Adrenal gland (tissue), 12 donors: Measurements from ENCODE around the gene LBX2. TPM values are rescaled to one million over a fixed set of nuclear protein-coding genes. Genes with fewer than 3 reads are reported as not detected.

ENCODE experiments used
- DNase-seq, 7 donors: peaks; one replicate each; pipeline ENCODE4 v3.0.0-alpha.2; 2019 to 2020
- H3K27ac ChIP-seq, 5 donors: fragments of 200-600 bp; sonication (generic) in 4 of 5; 1 replicate in 3 of 5; 2 replicates in 2 of 5; pipeline versions ENCODE4 v1.5.1 to v1.8.0; 2016 to 2020; ENCODE audit warnings: mild to moderate bottlenecking in 1 of 5
- H3K27me3 ChIP-seq: fragments of 200-600 bp; 2 replicates; pipeline ENCODE4 v1.8.0; 2021
- H3K36me3 ChIP-seq, 2 donors: fragments of 200-600 bp; replicated peaks in 1 of 2; 1 replicate in 1 of 2; 2 replicates in 1 of 2; pipeline versions ENCODE4 v1.5.1 to v1.8.0; 2018 to 2022
- H3K4me1 ChIP-seq, 2 donors: fragments of 200-600 bp; replicated peaks in 1 of 2; 1 replicate in 1 of 2; 2 replicates in 1 of 2; pipeline versions ENCODE4 v1.5.1 to v1.8.0; 2018 to 2021
- H3K4me3 ChIP-seq, 4 donors: fragments of 200-600 bp; sonication (generic) in 3 of 4; one replicate each; pipeline ENCODE4 v1.5.1; 2016 to 2018
- H3K9me3 ChIP-seq, 3 donors: fragments of 200-600 bp; sonication (generic) in 1 of 3; replicated peaks in 1 of 3; 1 replicate in 2 of 3; 2 replicates in 1 of 3; pipeline versions ENCODE4 v1.5.1 to v1.8.0; 2016 to 2021
- CTCF ChIP-seq, 6 experiments: fragments of 450-650 bp in 4 of 6; fragments of 200-600 bp in 2 of 6; sonication (generic) in 1 of 6; IDR thresholded peaks; 1 replicate in 5 of 6; 2 replicates in 1 of 6; pipeline versions ENCODE4 v1.5.1 to v1.8.0; 2016 to 2021; ENCODE audit warnings: antibody characterized with exemption in 6 of 6, mild to moderate bottlenecking in 2 of 6, moderate library complexity in 1 of 6
- POLR2A ChIP-seq, 2 donors: fragments of 450-650 bp; IDR thresholded peaks; one replicate each; pipeline ENCODE4 v1.6.1; 2017; ENCODE audit warnings: antibody characterized with exemption in 2 of 2, mild to moderate bottlenecking in 2 of 2, moderate library complexity in 1 of 2
- WGBS, 4 donors: extraction: QIAGEN DNeasy Blood & Tissue Kit in 2 of 4; methylation state at CpG; one replicate each; pipeline versions ENCODE4 v1.1.5 to v1.1.7; 2013 to 2017; 5-methylcytosine and 5-hydroxymethylcytosine counted together
- intact Hi-C, 2 donors: fragments of 100-400 bp; cut with DNase I; formaldehyde crosslinking; loops; one replicate each; pipeline versions ENCODE4 v1.14.1 to v1.15.0; 2022 to 2023
- polyA plus RNA-seq, 3 donors: library from polyadenylated mRNA; stranded (reverse); fragments of 200-250 nt in 2 of 3; fragments of 350-450 nt in 1 of 3; fragmentation: Illumina TruSeq in 1 of 3; extraction: RNeasy Lipid Tissue Mini Kit (QIAGEN cat#74804) in 1 of 3; gene quantifications; one replicate each; pipeline ENCODE4 v1.2.3, GENCODE V29; 2013 to 2014
- total RNA-seq, 9 donors: library from RNA; depleted of rRNA in 4 of 9; stranded (reverse); fragments of >200 nt in 4 of 9; fragments of 120-200 nt in 1 of 9; fragmentation: NEBNext Ultra II Directional in 1 of 9; extraction: Animal tissue kit (Norgen Biotek cat#: 25700) in 1 of 9; gene quantifications; one replicate each; pipeline versions ENCODE4 v1.1.0 to v1.2.4, GENCODE V29; 2013 to 2023
- donor health status: healthy with polysubstance abuse.
- donor health status: Bipolar disorder and iron deficiency.
- donor health status: DM: yes; HTN: yes; CAD: no.
- donor health status: DM: no; HTN: no; CAD: no.
- donor health status: DM: no; HTN: no; CAD: no.
- donor health status: DM: yes; HTN: yes; CAD: no.

Gene LBX2
- total and polyA plus RNA-seq, 12 donors, result 0.18 to 2.0 (median 0.71) TPM; not detected in 2

DNA sequence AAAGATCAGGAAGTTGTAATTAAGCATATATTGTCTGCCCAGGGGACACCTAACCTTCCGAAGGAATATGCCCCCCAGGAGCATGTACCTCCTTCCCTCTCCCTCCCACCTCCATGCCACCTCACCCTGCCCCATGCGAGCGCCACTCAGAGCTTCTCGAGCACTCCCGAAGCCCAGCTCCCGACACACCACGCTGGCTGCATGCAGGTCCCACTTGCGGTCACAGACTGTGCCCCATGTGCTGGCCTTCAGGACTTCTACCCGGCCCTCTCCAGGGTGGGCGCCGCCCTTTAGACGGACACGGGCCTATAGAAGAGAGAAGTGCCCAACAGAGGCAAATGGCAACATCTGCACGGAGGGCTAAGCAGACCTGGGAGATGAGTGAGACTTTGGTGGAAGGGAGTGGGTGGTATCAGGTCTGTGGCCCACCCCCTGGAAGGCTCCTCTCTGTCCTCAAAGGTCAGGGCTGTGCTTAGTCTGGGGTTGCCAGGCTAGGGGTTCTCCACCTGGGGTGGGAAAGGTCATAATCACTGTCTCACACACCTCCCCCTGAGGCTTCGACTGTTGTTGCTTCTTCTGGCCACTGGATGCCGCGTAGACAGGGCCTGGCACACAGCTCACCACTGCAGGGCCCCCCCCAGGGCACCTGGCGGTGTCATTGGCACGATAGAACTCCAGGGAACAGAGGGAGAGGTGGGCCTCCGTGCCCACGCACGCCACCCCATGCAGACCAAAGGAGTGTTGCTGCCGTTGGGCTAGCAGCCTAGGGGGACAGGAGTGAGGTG, 37.0 kb upstream of the LBX2 start:
- intact Hi-C loops, result no loop called here

GRCh38 chr2:74535440-74535965, 36.1 kb upstream of the LBX2 start:
- Histone ChIP-seq H3K27me3 (no peaks in the 10 kb centered on the region), H3K9me3 (no peaks in the 10 kb centered on the region), H3K36me3 (peaks cover 0 to 13% of the 10 kb centered on the region in 2 donors), H3K27ac (no peak overlapping the region), H3K4me1 (peaks cover 0 to 7% of the 10 kb centered on the region in 2 donors), H3K4me3 (no peak overlapping the region)
- TF ChIP-seq CTCF (IDR thresholded peaks at IDR 0.05) (no peak), POLR2A (IDR thresholded peaks at IDR 0.05) (no peak)
- DNase-seq, result no peak
- intact Hi-C loops, result no loop called here
- WGBS, 4 donors, result 85 to 97% (median 89%) methylated on average over 6 to 10 of the region's 10 CpGs

More for the DNA sequence above, 37.0 kb upstream of the LBX2 start:
- H3K4me3 ChIP-seq, result no peak overlapping the region
- H3K27ac ChIP-seq, result no peak overlapping the region
- no peak for TF ChIP-seq CTCF (IDR thresholded peaks at IDR 0.05)
- no peak for TF ChIP-seq POLR2A (IDR thresholded peaks at IDR 0.05)
- no peak for DNase-seq
- peaks cover 0 to 13% of the 10 kb centered on the region in 2 donors for H3K36me3 ChIP-seq
- 84 to 89% (median 86%) methylated on average over 15 to 23 of the region's 23 CpGs for WGBS, 4 donors
- no peaks in the 10 kb centered on the region for H3K9me3 ChIP-seq
- no peaks in the 10 kb centered on the region for H3K27me3 ChIP-seq
- H3K4me1 ChIP-seq, result no peaks in the 10 kb centered on the region

DNA sequence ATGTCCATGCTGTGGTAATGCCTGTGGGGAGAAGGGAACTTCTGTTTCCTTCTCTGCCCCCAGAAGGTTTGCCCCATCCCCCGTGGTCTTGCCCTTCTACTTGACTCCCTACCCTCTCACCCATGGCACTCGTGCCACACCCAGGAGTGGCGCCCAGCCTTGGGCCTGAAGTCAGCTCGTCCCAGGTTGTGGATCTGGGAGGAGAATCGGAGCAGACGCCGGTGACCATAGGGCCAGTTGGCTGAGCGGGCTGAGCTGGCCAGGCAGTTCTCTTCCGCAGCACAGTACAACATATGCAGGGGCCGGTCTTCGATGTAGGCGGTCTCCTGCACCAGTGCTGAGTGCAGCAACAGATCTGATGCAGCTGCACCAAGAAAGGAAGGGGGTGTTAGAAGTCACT, 35.0 kb upstream of the LBX2 start:
- no peak for TF ChIP-seq POLR2A (IDR thresholded peaks at IDR 0.05)
- no peak for TF ChIP-seq CTCF (IDR thresholded peaks at IDR 0.05)
- peaks cover 0 to 13% of the 10 kb centered on the region in 2 donors for H3K36me3 ChIP-seq
- 83 to 97% (median 85%) methylated on average over 4 to 12 of the region's 12 CpGs for WGBS, 4 donors
- intact Hi-C loops, result no loop called here
- H3K9me3 ChIP-seq, result no peaks in the 10 kb centered on the region
- H3K4me3 ChIP-seq, result no peak overlapping the region
- no peak overlapping the region for H3K27ac ChIP-seq
- DNase-seq, result no peak
- peaks cover 0 to 7% of the 10 kb centered on the region in 2 donors for H3K4me1 ChIP-seq
- H3K27me3 ChIP-seq, result no peaks in the 10 kb centered on the region

DNA sequence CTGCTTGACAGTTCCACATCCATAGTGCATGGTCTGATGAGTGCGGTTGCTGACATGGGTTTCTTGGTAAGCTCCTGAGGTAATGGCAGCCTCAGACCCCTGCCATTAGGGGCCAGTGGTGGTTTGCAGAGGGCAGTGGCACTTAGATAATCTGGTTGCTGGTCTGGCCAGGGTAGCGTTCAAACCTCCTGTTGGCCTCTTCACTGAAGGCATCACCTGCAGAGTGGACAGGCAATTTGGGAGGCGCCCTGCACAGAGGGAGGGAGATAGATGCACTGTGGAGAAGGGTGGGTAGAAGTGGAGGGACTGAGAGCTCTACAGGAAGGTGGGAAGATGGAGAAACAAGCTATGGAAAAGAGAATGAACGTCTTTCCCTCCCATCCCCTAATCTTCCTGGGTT, 34.1 kb upstream of the LBX2 start:
- Histone ChIP-seq H3K27me3 (no peaks in the 10 kb centered on the region), H3K4me1 (peaks cover 6 to 12% of the 10 kb centered on the region in 2 donors), H3K36me3 (peaks cover 0 to 13% of the 10 kb centered on the region in 2 donors), H3K27ac (no peak overlapping the region), H3K9me3 (no peaks in the 10 kb centered on the region), H3K4me3 (no peak overlapping the region)
- WGBS, 4 donors, result 81 to 91% (median 83%) methylated on average over 3 to 4 of the region's 4 CpGs
- no peak for TF ChIP-seq POLR2A (IDR thresholded peaks at IDR 0.05)
- no peak for TF ChIP-seq CTCF (IDR thresholded peaks at IDR 0.05)
- intact Hi-C loops, result no loop called here
- DNase-seq, result no peak
